Spinal cord (tissue), 10 donors: ENCODE results near the gene HK3. TPM values are rescaled to one million over a fixed set of nuclear protein-coding genes. Genes with fewer than 3 reads are reported as not detected.
A peak's percentile ranks its signal among the peaks of the same experiment; 100 is the strongest.

ENCODE experiments used
- DNase-seq, 6 donors: peaks; one replicate each; pipeline versions ENCODE4 v3.0.0 to v3.0.0-alpha.2; 2013 to 2015; ENCODE audit warnings: low spot score in 6 of 6, low read depth in 4 of 6
- H3K27ac ChIP-seq: one replicate; pipeline ENCODE4 v1.5.1; 2013; ENCODE audit warnings: low read depth, low read length, control low read depth
- H3K27me3 ChIP-seq: one replicate; pipeline ENCODE4 v1.6.1; 2013; ENCODE audit warnings: low read length; ENCODE audit not compliant: control insufficient read depth, insufficient read depth
- H3K36me3 ChIP-seq: one replicate; pipeline ENCODE4 v1.6.1; 2013; ENCODE audit warnings: low read length; ENCODE audit not compliant: control insufficient read depth, insufficient read depth
- H3K4me1 ChIP-seq: one replicate; pipeline ENCODE4 v1.6.1; 2013; ENCODE audit warnings: low read length; ENCODE audit not compliant: control insufficient read depth, insufficient read depth
- H3K4me3 ChIP-seq: one replicate; pipeline ENCODE4 v1.5.1; 2013; ENCODE audit warnings: low read depth, low read length, control low read depth
- H3K9me3 ChIP-seq: one replicate; pipeline ENCODE4 v1.6.1; 2013; ENCODE audit warnings: low read length; ENCODE audit not compliant: control insufficient read depth, insufficient read depth
- WGBS: methylation state at CpG from one replicate; pipeline ENCODE4 v1.1.5; 2013; ENCODE audit warnings: missing lambda C conversion rate; ENCODE audit not compliant: insufficient coverage; 5-methylcytosine and 5-hydroxymethylcytosine counted together
- polyA plus RNA-seq, 2 donors: library from polyadenylated mRNA; unstranded; fragments of 120-200 nt; gene quantifications; one replicate each; pipeline ENCODE4 v1.2.1, GENCODE V29; 2013; ENCODE audit not compliant: insufficient read length in 2 of 2
- total RNA-seq, 2 donors: library from RNA; depleted of rRNA in 1 of 2; stranded (reverse); fragments of 120-200 nt in 1 of 2; fragments of >200 nt in 1 of 2; gene quantifications; one replicate each; pipeline versions ENCODE4 v1.2.3 to v1.2.4, GENCODE V29; 2013 to 2014
- donor health status: healthy.

The HK3 gene
- total and polyA plus RNA-seq, 4 donors = 0.66 to 4.9 (median 1.2) TPM

DNA sequence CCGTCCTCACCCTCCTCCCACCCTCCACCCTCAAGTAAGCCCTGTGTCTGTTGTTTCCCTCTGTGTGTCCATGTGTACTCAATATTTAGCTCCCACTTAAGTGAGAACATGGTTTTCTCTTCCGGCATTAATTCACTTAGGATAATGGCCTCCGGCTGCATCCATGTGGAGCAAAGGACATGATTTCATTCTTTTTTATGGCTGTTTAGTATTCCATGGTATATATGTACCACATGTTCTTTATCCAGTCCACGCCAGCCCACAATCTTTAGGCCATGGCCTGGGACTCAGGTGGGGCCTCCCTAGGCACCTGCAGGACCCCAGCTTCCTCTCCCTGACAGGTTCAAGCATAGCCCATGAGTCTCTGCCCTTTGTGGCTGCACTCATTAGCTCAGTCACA, 65.9 kb downstream of the HK3 start:
- H3K27ac ChIP-seq = no peak overlapping the region
- no peak for DNase-seq
- WGBS = 100% methylated on average over 1 of the region's 4 CpGs
- H3K4me1 ChIP-seq = peaks cover 40% of the 10 kb centered on the region
- H3K36me3 ChIP-seq = no peaks in the 10 kb centered on the region
- H3K4me3 ChIP-seq = no peak overlapping the region
- H3K27me3 ChIP-seq = no peaks in the 10 kb centered on the region
- H3K9me3 ChIP-seq = no peaks in the 10 kb centered on the region

DNA sequence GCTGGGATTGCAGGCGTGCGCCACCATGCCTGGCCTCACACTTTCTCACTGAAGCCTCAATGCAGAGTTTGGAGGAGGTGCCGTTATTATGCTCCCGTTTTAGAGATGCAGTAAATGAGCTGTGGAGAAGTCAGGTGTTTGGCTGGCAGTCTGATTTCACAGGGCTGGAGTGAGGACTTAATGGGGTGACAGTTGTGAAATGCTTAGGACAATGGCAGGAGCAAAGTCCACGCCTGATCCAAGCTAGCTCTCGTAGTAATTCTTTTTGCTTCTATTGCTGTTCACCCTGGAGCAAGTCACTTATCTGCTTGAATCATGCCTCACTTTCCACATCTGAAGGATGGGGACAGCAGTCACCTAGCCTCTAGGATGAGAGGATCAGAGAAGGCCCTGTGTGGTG, 67.0 kb downstream of the HK3 start:
- no peaks in the 10 kb centered on the region for H3K27me3 ChIP-seq

DNA sequence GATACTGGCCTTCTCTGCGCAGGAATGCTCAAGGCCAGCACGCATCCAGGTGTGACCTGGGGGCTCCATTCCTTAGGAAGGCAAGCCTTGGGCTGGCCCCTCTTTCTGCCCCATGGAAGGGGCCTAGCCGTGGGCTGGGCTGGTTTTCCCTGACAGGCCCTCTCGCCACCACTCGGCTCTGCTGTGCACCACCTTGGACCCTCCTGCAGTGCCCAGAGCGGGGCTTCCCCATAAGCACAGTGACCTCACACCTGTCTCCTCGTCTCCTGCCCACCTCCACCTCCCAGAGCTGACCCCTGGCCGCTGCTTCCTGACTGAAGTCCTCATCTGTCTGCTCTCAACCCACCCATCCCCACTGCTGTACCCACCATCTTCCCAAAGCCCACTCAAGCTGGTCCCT, 67.7 kb downstream of the HK3 start:
- H3K4me3 ChIP-seq = no peak overlapping the region
- no peaks in the 10 kb centered on the region for H3K9me3 ChIP-seq
- H3K4me1 ChIP-seq = peaks cover 28% of the 10 kb centered on the region
- WGBS = 70% methylated on average over 8 of the region's 8 CpGs
- H3K27ac ChIP-seq = no peak overlapping the region
- H3K36me3 ChIP-seq = no peaks in the 10 kb centered on the region
- H3K27me3 ChIP-seq = no peaks in the 10 kb centered on the region
- no peak for DNase-seq

More for the DNA sequence above, 67.0 kb downstream of the HK3 start:
- Histone ChIP-seq H3K27ac (no peak overlapping the region), H3K4me3 (no peak overlapping the region), H3K4me1 (peaks cover 34% of the 10 kb centered on the region), H3K9me3 (no peaks in the 10 kb centered on the region), H3K36me3 (no peaks in the 10 kb centered on the region)
- WGBS = 69% methylated on average over 2 of the region's 6 CpGs
- DNase-seq = no peak

DNA sequence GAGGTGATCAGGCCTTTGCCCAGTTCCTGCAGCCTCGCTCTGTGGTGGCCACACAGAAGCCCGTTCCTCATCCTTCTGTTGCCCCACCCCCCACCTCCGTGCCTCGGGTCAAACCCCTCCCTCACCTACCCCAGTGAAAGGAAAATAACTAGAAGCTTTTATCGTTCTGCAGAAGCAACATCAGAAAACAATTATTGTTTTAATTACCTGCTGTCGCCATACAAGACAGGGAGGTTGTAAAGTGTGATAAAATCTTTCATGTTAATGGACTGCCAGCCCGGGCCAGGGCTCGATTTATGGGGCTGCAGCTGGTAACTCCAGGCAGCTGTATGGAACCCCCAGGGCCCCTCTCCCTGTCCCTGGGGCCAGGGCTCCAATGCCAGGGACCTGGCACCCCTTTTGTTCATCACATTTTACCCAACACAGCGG, 68.1 kb downstream of the HK3 start:
- Histone ChIP-seq H3K36me3 (no peaks in the 10 kb centered on the region), H3K4me3 (no peak overlapping the region), H3K27me3 (no peaks in the 10 kb centered on the region), H3K27ac (no peak overlapping the region), H3K4me1 (peaks cover 24% of the 10 kb centered on the region), H3K9me3 (no peaks in the 10 kb centered on the region)
- peak in 1 of 6 donors; percentile 78 for DNase-seq
- 48% methylated on average over 4 of the region's 9 CpGs for WGBS

Other genes starting within 250 kb of the HK3 start
- gene UNC5A, start 88.8 kb downstream of the HK3 start, total RNA-seq = 1 to 10 TPM; 3.1 to 4.1 TPM
- 10 to 100 TPM; 16.2 to 18.2 TPM for gene UNC5A, start 88.8 kb downstream of the HK3 start, polyA plus RNA-seq
- gene UIMC1, start 107.4 kb upstream of the HK3 start, total RNA-seq = 10 to 100 TPM; 37.7 to 51.8 TPM
- 10 to 100 TPM; 28.2 to 38.7 TPM for gene UIMC1, start 107.4 kb upstream of the HK3 start, polyA plus RNA-seq
- 10 to 100 TPM; 27.4 to 36.4 TPM for gene ZNF346, start 123.3 kb upstream of the HK3 start, total RNA-seq
- 10 to 100 TPM; 29.0 to 43.9 TPM for gene ZNF346, start 123.3 kb upstream of the HK3 start, polyA plus RNA-seq
- gene FGFR4, start 187.6 kb upstream of the HK3 start, total RNA-seq = 1 to 10 TPM; 1.1 to 3.6 TPM
- gene FGFR4, start 187.6 kb upstream of the HK3 start, polyA plus RNA-seq = 1 to 10 TPM; 4.8 to 8.0 TPM
- gene NSD1, start 234.4 kb upstream of the HK3 start, total RNA-seq = 10 to 100 TPM; 72.8 to 77.2 TPM
- 10 to 100 TPM; 43.0 to 44.6 TPM for gene NSD1, start 234.4 kb upstream of the HK3 start, polyA plus RNA-seq